HPDE6-E6E7 (cell line): ENCODE measurements around the gene PMPCA.

Source experiments
- DNase-seq: peaks from one replicate; pipeline ENCODE4 v3.0.0; 2011; ENCODE audit warnings: missing footprints; ENCODE audit errors: extremely low spot score

PMPCA gene

GRCh38 chr9:136410500-136411287 lies at the start of gene PMPCA, which contains the start of gene ENTR1:
Gene PMPCA (plus strand): TSS chr9:136410658. CDS start chr9:136410669, 11 bp downstream.
Gene ENTR1 (minus strand): TSS chr9:136410614. CDS start chr9:136410397, 217 bp downstream.
- DNase-seq: peak; percentile 91

- DNase-seq: no peak
Observed at GRCh38 chr9:136361047-136361753, 49.3 kb upstream of the PMPCA start.

GRCh38 chr9:136361754-136362449 lies 48.6 kb upstream of the PMPCA start:
- DNase-seq: no peak

- DNase-seq: no peak
Observed at GRCh38 chr9:136362450-136362784, 48.0 kb upstream of the PMPCA start.

- DNase-seq: peak; percentile 93
Observed at GRCh38 chr9:136363106-136363948, 47.1 kb upstream of the PMPCA start, which contains the start of gene DNLZ. Gene DNLZ (minus strand): TSS chr9:136363744. CDS start chr9:136363714, 30 bp downstream.

GRCh38 chr9:136363949-136364748 lies 46.3 kb upstream of the PMPCA start:
- no peak for DNase-seq

GRCh38 chr9:136364942-136365774 lies 45.3 kb upstream of the PMPCA start:
- DNase-seq: no peak

GRCh38 chr9:136365775-136366222 lies 44.7 kb upstream of the PMPCA start:
- DNase-seq: no peak

GRCh38 chr9:136366826-136367225 lies 43.6 kb upstream of the PMPCA start:
- DNase-seq: no peak

GRCh38 chr9:136367296-136368145 lies 42.9 kb upstream of the PMPCA start:
- DNase-seq: no peak

GRCh38 chr9:136368190-136368589 lies 42.3 kb upstream of the PMPCA start:
- no peak for DNase-seq

- DNase-seq: no peak
Observed at GRCh38 chr9:136370037-136370436, 40.4 kb upstream of the PMPCA start.

- no peak for DNase-seq
Observed at GRCh38 chr9:136370687-136371532, 39.5 kb upstream of the PMPCA start.

GRCh38 chr9:136371533-136371880 lies 39.0 kb upstream of the PMPCA start:
- no peak for DNase-seq

- DNase-seq: no peak
Observed at GRCh38 chr9:136372006-136372405, 38.5 kb upstream of the PMPCA start.

GRCh38 chr9:136372561-136373299 lies 37.7 kb upstream of the PMPCA start:
- peak; percentile 77 for DNase-seq
